Kidney (tissue), 14 donors: ENCODE measurements around the gene TRRAP. TPM values are rescaled to one million over a fixed set of nuclear protein-coding genes. Genes with fewer than 3 reads are reported as not detected.

Experiments
- DNase-seq, 5 donors: peaks; one replicate each; pipeline ENCODE4 v3.0.0-alpha.2; 2013 to 2020
- FAIRE-seq: peaks from 2 replicates; lab custom pipeline; 2012; peaks lifted over from hg19 to GRCh38; lab: Jason Lieb, UNC
- H3K27ac ChIP-seq, 2 donors: one replicate each; pipeline ENCODE4 v1.7.0; 2013; ENCODE audit warnings: low read depth in 2 of 2, low read length in 2 of 2, inconsistent platforms in 1 of 2
- H3K27me3 ChIP-seq: one replicate; pipeline ENCODE4 v1.7.1; 2013; ENCODE audit warnings: low read length, inconsistent platforms; ENCODE audit not compliant: control insufficient read depth, insufficient read depth
- H3K36me3 ChIP-seq, 3 donors: one replicate each; pipeline versions ENCODE4 v1.7.0 to v1.7.1; 2013; ENCODE audit warnings: low read length in 3 of 3, control low read depth in 1 of 3, inconsistent platforms in 1 of 3; ENCODE audit not compliant: insufficient read depth in 3 of 3, control insufficient read depth in 2 of 3
- H3K4me1 ChIP-seq, 3 donors: one replicate each; pipeline versions ENCODE4 v1.7.0 to v1.7.1; 2013; ENCODE audit warnings: low read length in 3 of 3, inconsistent platforms in 1 of 3, low read depth in 1 of 3; ENCODE audit not compliant: control insufficient read depth in 2 of 3, insufficient read depth in 2 of 3
- H3K4me3 ChIP-seq, 3 donors: one replicate each; pipeline versions ENCODE4 v1.7.0 to v1.8.1; 2013; ENCODE audit warnings: low read length in 3 of 3, control low read depth in 1 of 3, inconsistent platforms in 1 of 3
- H3K9ac ChIP-seq, 3 donors: one replicate each; pipeline versions ENCODE4 v1.7.0 to v1.7.1; 2013; ENCODE audit warnings: low read length in 3 of 3, control low read depth in 1 of 3, inconsistent platforms in 1 of 3
- H3K9me3 ChIP-seq, 3 donors: one replicate each; pipeline versions ENCODE4 v1.7.0 to v1.7.1; 2013; ENCODE audit warnings: low read length in 3 of 3, control low read depth in 1 of 3, inconsistent platforms in 1 of 3; ENCODE audit not compliant: control insufficient read depth in 2 of 3, insufficient read depth in 1 of 3
- intact Hi-C: fragments of 100-400 bp; cut with DNase I; formaldehyde crosslinking; loops from one replicate; pipeline ENCODE4 v1.11.1; 2022
- polyA plus RNA-seq: library from polyadenylated mRNA; stranded (reverse); fragments of 350-450 nt; fragmentation: Illumina TruSeq; extraction: RNeasy Lipid Tissue Mini Kit (QIAGEN cat#74804); gene quantifications from one replicate; pipeline ENCODE4 v1.2.3, GENCODE V29; 2014; ENCODE audit warnings: low read depth, low replicate concordance; ENCODE audit not compliant: insufficient read depth
- total RNA-seq: library from RNA; stranded (reverse); fragmentation: NEBNext Ultra II Directional; extraction: Animal tissue kit (Norgen Biotek cat#: 25700); gene quantifications from one replicate; pipeline ENCODE4 v1.2.1, GENCODE V29; 2021
- TF ChIP-seq, protein P1 (sequence below): IDR thresholded peaks from 3 replicates; pipeline ENCODE4 v1.5.1; 2012; ENCODE audit warnings: mild to moderate bottlenecking, moderate library complexity, borderline replicate concordance; ENCODE audit not compliant: insufficient read depth; ENCODE audit errors: extremely low read depth
- donor health status: control.
- donor health status: control.
- donor health status: control.
- donor health status: control.
- donor health status: control.
- donor health status: DM: yes; HTN: yes; CAD: no.
- donor health status: Normal renal cell carcinoma (clear cell type).

TRRAP gene
- total and polyA plus RNA-seq, 2 donors from 2014 or later, result 7.0 to 47.7 TPM

DNA sequence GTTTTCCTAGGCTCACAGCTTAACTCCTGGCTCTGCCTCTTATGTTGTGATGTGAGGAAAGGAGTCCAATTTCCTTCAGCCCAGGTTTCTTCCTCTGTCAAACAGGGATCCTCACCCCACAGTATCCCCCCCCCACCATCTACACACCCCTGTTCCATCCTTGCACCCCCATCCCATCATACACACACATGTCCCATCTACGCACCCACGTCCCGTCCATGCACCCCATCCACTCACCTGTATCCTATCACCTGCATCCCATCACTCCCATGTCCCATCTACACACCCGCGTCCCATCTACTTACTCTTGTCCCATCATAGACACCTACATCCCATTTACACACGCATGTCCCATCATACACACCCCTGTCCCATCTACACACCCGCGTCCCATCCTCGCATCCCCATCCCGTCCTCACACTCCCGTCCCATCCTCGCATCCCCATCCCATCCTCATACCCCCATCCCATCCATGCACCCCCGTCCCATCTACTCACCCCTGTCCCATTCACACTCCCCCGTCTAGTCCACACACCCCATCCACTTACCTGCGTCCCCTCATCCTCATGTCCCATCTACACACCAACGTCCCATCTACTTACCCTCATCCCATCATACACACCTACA is 117.3 kb downstream of the TRRAP start:
- TF ChIP-seq, protein P1, sequence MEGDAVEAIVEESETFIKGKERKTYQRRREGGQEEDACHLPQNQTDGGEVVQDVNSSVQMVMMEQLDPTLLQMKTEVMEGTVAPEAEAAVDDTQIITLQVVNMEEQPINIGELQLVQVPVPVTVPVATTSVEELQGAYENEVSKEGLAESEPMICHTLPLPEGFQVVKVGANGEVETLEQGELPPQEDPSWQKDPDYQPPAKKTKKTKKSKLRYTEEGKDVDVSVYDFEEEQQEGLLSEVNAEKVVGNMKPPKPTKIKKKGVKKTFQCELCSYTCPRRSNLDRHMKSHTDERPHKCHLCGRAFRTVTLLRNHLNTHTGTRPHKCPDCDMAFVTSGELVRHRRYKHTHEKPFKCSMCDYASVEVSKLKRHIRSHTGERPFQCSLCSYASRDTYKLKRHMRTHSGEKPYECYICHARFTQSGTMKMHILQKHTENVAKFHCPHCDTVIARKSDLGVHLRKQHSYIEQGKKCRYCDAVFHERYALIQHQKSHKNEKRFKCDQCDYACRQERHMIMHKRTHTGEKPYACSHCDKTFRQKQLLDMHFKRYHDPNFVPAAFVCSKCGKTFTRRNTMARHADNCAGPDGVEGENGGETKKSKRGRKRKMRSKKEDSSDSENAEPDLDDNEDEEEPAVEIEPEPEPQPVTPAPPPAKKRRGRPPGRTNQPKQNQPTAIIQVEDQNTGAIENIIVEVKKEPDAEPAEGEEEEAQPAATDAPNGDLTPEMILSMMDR, result no peak
- H3K27ac ChIP-seq, result no peak overlapping the region
- H3K9ac ChIP-seq, result no peak overlapping the region
- FAIRE-seq (no peak), DNase-seq (no peak)
- H3K27me3 ChIP-seq, result no peaks in the 10 kb centered on the region
- no peaks in the 10 kb centered on the region for H3K9me3 ChIP-seq
- no peak overlapping the region for H3K4me3 ChIP-seq
- intact Hi-C loops, result no loop called here
- H3K4me1 ChIP-seq, result peaks cover 0 to 2% (median 0%) of the 10 kb centered on the region in 3 donors
- peaks cover 2 to 66% (median 51%) of the 10 kb centered on the region in 3 donors for H3K36me3 ChIP-seq

DNA sequence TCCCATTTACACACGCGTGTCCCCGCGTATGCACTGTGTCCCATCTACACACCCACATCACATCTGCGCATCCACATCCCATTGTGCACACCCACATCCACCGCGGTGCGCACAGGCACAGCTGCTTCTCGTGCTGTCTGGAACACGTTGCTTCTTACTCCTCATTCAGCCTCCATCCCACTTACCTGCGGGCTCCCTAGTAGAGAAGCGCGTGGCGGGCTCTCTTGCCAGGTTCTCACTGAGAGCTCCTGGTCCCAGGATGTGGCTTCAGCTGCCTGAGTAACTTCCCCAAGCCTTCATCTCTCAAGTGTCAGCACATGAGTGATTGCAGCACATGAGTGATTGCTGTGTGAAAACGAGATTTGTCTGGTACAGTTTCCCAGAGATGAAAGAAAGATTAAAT is 117.8 kb downstream of the TRRAP start:
- H3K9ac ChIP-seq, result no peak overlapping the region
- DNase-seq (no peak), FAIRE-seq (no peak)
- H3K9me3 ChIP-seq, result no peaks in the 10 kb centered on the region
- intact Hi-C loops, result no loop called here
- H3K36me3 ChIP-seq, result peaks cover 2 to 65% (median 49%) of the 10 kb centered on the region in 3 donors
- no peaks in the 10 kb centered on the region for H3K27me3 ChIP-seq
- H3K4me3 ChIP-seq, result no peak overlapping the region
- H3K27ac ChIP-seq, result no peak overlapping the region
- peaks cover 0 to 3% (median 2%) of the 10 kb centered on the region in 3 donors for H3K4me1 ChIP-seq
- TF ChIP-seq, protein P1, result no peak

DNA sequence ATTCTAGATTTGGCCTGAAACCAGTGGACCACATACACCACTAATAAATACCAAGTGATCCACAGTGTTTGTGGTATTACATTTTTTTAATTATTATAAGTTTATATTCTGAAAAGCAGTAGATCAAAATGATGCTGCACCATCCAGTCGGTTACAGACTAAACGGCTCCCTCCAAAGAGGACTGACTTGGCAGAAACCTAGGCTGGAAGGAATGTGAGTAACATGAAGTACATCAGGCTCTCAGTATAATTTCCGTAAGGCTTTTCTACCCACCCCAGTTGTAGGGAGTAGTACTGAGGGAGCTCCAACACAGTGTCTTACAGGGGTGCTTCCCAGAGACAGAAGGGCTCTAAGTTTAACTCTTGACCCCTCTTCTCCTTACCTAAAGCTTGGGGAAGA is 119.5 kb downstream of the TRRAP start:
- Histone ChIP-seq H3K4me1 (peaks cover 0 to 4% (median 2%) of the 10 kb centered on the region in 3 donors), H3K36me3 (peaks cover 2 to 49% (median 37%) of the 10 kb centered on the region in 3 donors), H3K27me3 (no peaks in the 10 kb centered on the region), H3K4me3 (no peak overlapping the region), H3K27ac (no peak overlapping the region), H3K9ac (no peak overlapping the region), H3K9me3 (no peaks in the 10 kb centered on the region)
- intact Hi-C loops, result no loop called here
- DNase-seq (no peak), FAIRE-seq (no peak)
- TF ChIP-seq, protein P1, result no peak
